ENCODE measurements around the gene PRDM9.

PRDM9 gene

DNA sequence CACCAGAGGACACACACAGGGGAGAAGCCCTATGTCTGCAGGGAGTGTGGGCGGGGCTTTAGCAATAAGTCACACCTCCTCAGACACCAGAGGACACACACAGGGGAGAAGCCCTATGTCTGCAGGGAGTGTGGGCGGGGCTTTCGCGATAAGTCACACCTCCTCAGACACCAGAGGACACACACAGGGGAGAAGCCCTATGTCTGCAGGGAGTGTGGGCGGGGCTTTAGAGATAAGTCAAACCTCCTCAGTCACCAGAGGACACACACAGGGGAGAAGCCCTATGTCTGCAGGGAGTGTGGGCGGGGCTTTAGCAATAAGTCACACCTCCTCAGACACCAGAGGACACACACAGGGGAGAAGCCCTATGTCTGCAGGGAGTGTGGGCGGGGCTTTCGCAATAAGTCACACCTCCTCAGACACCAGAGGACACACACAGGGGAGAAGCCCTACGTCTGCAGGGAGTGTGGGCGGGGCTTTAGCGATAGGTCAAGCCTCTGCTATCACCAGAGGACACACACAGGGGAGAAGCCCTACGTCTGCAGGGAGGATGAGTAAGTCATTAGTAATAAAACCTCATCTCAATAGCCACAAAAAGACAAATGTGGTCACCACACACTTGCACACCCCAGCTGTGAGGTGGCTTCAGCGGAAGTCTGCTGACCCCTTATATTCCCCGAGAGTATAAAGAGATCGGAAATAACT, 20.0 kb downstream of the PRDM9 start:
- peak; percentile 5 for DNase-seq (ENCODE audit: low spot score)

GRCh38 chr5:23528677-23529076, 21.3 kb downstream of the PRDM9 start:
- DNase-seq (ENCODE audit: low spot score), result no peak

DNA sequence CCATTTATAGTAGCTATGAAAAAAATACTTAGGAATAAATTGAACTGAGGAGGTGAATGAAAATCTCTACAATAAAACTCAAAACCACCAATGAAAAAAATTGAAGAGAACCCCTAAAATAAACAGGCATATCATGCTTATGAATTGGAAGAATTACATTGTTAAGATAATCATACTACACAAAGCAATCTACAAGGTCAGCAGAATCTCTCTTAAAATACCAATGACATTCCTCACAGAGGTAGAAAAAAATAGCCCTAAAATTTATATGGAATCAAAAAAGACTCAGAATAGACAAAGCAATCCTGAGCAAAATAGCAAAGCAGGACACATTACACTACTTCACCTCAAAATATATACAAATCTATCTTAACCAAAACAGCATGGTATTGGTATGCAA, 23.2 kb downstream of the PRDM9 start:
- no peak for DNase-seq (ENCODE audit: low spot score)

DNA sequence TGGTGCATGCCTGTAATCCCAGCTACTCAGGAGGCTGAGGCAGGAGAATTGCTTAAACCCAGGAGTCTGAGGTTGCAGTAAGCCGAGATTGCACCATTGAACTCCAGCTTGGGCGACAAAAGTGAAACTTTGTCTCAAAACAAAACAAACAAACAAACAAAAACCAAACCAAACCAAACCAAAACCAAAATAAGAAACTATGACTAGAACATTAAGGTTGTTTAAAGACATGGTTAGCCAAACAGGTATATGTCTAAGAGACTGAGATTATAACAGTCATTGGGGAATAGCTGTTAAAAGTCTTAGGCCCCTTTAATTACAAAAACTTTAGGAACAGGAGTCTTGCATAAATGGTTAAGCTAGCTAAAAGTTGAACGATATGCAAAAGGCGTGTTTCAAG, 63.6 kb downstream of the PRDM9 start:
- no peak for DNase-seq (ENCODE audit: low spot score)

All from kidney tubule cell (primary cell).